HepG2 (cell line): ENCODE results near the gene SENP5. TPM values are rescaled to one million over a fixed set of nuclear protein-coding genes. Genes with fewer than 3 reads are reported as not detected.

ENCODE experiments used
- ATAC-seq: fragments of 200-7000 bp; cut with Tn5 transposase; 3 replicates; pipeline ENCODE4 v1.9.1; 2020; ENCODE audit warnings: mild to moderate bottlenecking, moderate library complexity
- BruUV-seq: library from RNA; stranded (reverse); fragments of 400-500 nt; replicated peaks from 2 replicates; lab custom pipeline; 2021; lab: Mats Ljungman, UMichigan
- CTCF ChIA-PET: fragments of 300-600 bp; formaldehyde crosslinking; extraction: SDS; loops from one replicate; lab custom pipeline; 2021; ENCODE audit warnings: low total read pairs, inconsistent platforms, low intra/inter-chr PET ratio; lab: Yijun Ruan, JAX
- POLR2A ChIA-PET: fragments of 350-600 bp; sonication (Branson Sonifier 250); formaldehyde crosslinking; loops from one replicate; lab custom pipeline; 2020; ENCODE audit warnings: antibody characterized with exemption, inconsistent platforms; lab: Yijun Ruan, JAX
- DNase-seq: peaks from one replicate; pipeline ENCODE4 v3.0.0-alpha.2; 2015; ENCODE audit warnings: low spot score
- FAIRE-seq: peaks from 3 replicates; lab custom pipeline; 2011; peaks lifted over from hg19 to GRCh38; lab: Jason Lieb, UNC
- H2AFZ ChIP-seq: one replicate; pipeline ENCODE4 v1.6.1; 2011; ENCODE audit warnings: low read length, inconsistent platforms
- H3K27ac ChIP-seq: fragments of 300-600 bp; 3 replicates; pipeline ENCODE4 v1.8.0; 2011; ENCODE audit warnings: mixed run types, mild to moderate bottlenecking, mixed read lengths, low read length, inconsistent platforms; ENCODE audit not compliant: insufficient read depth; ENCODE audit errors: extremely low read length
- H3K27me3 ChIP-seq, 2 experiments: fragments of 200-600 bp in 1 of 2; 2 replicates in 1 of 2; 3 replicates in 1 of 2; pipeline versions ENCODE4 v1.6.0 to v1.8.0; 2011; ENCODE audit warnings: low read length in 2 of 2, mild to moderate bottlenecking in 2 of 2, moderate library complexity in 2 of 2, inconsistent platforms in 1 of 2; ENCODE audit not compliant: insufficient read depth in 2 of 2, control insufficient read depth in 1 of 2
- H3K36me3 ChIP-seq, 2 experiments: fragments of 200-600 bp in 1 of 2; replicated peaks in 1 of 2; 2 replicates in 1 of 2; 3 replicates in 1 of 2; pipeline versions ENCODE4 v1.5.1 to v1.8.0; 2011; ENCODE audit warnings: low read length in 2 of 2, inconsistent platforms in 1 of 2; ENCODE audit not compliant: insufficient read depth in 2 of 2, control insufficient read depth in 1 of 2
- H3K4me1 ChIP-seq: 2 replicates; pipeline ENCODE4 v1.5.1; 2012; ENCODE audit warnings: low read length, inconsistent platforms; ENCODE audit not compliant: insufficient read depth
- H3K4me2 ChIP-seq: 2 replicates; pipeline ENCODE4 v1.6.0; 2011; ENCODE audit warnings: low read depth, low read length, inconsistent platforms
- H3K4me3 ChIP-seq, 3 experiments: fragments of 200-600 bp in 1 of 3; sonication (generic), shearing (Covaris generic) in 1 of 3; replicated peaks in 1 of 3; 2 replicates each; pipeline ENCODE4 v1.5.1; 2011 to 2016; ENCODE audit warnings: low read length in 3 of 3, inconsistent platforms in 2 of 3, low read depth in 2 of 3, mild to moderate bottlenecking in 2 of 3, control low read depth in 1 of 3, mixed read lengths in 1 of 3; ENCODE audit not compliant: insufficient read depth in 1 of 3
- H3K79me2 ChIP-seq: one replicate; pipeline ENCODE4 v1.6.1; 2011; ENCODE audit warnings: low read length, inconsistent platforms; ENCODE audit not compliant: insufficient read depth
- H3K9ac ChIP-seq: 2 replicates; pipeline ENCODE4 v1.6.0; 2011; ENCODE audit warnings: mild to moderate bottlenecking, low read depth, low read length, inconsistent platforms; ENCODE audit not compliant: insufficient read depth
- H3K9me3 ChIP-seq: 2 replicates; pipeline ENCODE4 v1.5.1; 2012; ENCODE audit warnings: mild to moderate bottlenecking, low read length
- H4K20me1 ChIP-seq: 2 replicates; pipeline ENCODE4 v1.6.0; 2011; ENCODE audit warnings: inconsistent platforms, mild to moderate bottlenecking, low read length, moderate library complexity; ENCODE audit not compliant: insufficient read depth
- GATA4 ChIP-seq: sonication (generic); IDR thresholded peaks from 2 replicates; pipeline ENCODE4 v1.6.1; 2016; ENCODE audit warnings: antibody characterized with exemption, low read depth, borderline replicate concordance
- GMEB1 ChIP-seq: sonication (generic); formaldehyde crosslinking; IDR thresholded peaks from 2 replicates; pipeline ENCODE4 v1.5.1; 2020; ENCODE audit warnings: missing genetic modification reagents, mild to moderate bottlenecking, borderline replicate concordance
- GTF2F1 ChIP-seq: fragments of 150-350 bp; IDR thresholded peaks from 2 replicates; pipeline ENCODE4 v1.6.1; 2014; ENCODE audit warnings: low read length
- HNF4A ChIP-seq: sonication (generic); formaldehyde crosslinking; IDR thresholded peaks from 2 replicates; pipeline ENCODE4 v1.4.0; 2020; ENCODE audit warnings: missing genetic modification reagents
- MLLT10 ChIP-seq: sonication (generic); formaldehyde crosslinking; IDR thresholded peaks from 2 replicates; pipeline ENCODE4 v1.4.0; 2020; ENCODE audit warnings: missing genetic modification reagents
- NR2C2 ChIP-seq: sonication (generic); formaldehyde crosslinking; IDR thresholded peaks from 2 replicates; pipeline ENCODE4 v1.4.0; 2020; ENCODE audit warnings: missing genetic modification reagents, mild to moderate bottlenecking, moderate library complexity, borderline replicate concordance
- PAXIP1 ChIP-seq: sonication (generic); formaldehyde crosslinking; conservative IDR thresholded peaks from 2 replicates; pipeline ENCODE4 v1.4.0; 2020; ENCODE audit warnings: mild to moderate bottlenecking, missing genetic modification reagents, moderate library complexity
- XRCC5 ChIP-seq: fragments of 200-400 bp; formaldehyde crosslinking; optimal IDR thresholded peaks from 2 replicates; pipeline ENCODE3; 2017; ENCODE audit warnings: mild to moderate bottlenecking, low read length
- ZNF121 ChIP-seq: sonication (generic); formaldehyde crosslinking; IDR thresholded peaks from 2 replicates; pipeline ENCODE4 v1.5.0; 2020; ENCODE audit warnings: mild to moderate bottlenecking, missing genetic modification reagents
- ZNF232 ChIP-seq: sonication (generic); formaldehyde crosslinking; IDR thresholded peaks from 2 replicates; pipeline ENCODE4 v1.4.0; 2020; ENCODE audit warnings: missing genetic modification reagents, borderline replicate concordance
- ZNF891 ChIP-seq: sonication (generic); formaldehyde crosslinking; IDR thresholded peaks from 2 replicates; pipeline ENCODE4 v1.5.0; 2020; ENCODE audit warnings: mild to moderate bottlenecking, missing genetic modification reagents
- WGBS: methylation state at CpG from one replicate; pipeline ENCODE4 v1.1.6; 2017; ENCODE audit warnings: low lambda C conversion rate; 5-methylcytosine and 5-hydroxymethylcytosine counted together
- in situ Hi-C: cut with HindIII; loops from 2 replicates; pipeline ENCODE4 v1.10.0; 2017; ENCODE audit warnings: low pct_unique_long_range_greater_than_20kb; ENCODE audit not compliant: extremely low pct_ligation_motif_present
- intact Hi-C: fragments of 100-400 bp; cut with micrococcal nuclease; formaldehyde crosslinking; loops from one replicate; pipeline ENCODE4 v1.10.0; 2022; ENCODE audit not compliant: unreplicated experiment
- polyA plus RNA-seq, 8 experiments: library from polyadenylated mRNA; depleted of rRNA in 3 of 8; stranded (reverse) in 7 of 8; unstranded in 1 of 8; fragments of >200 nt; fragmentation: Illumina TruSeq in 4 of 8; extraction: Trizol in 4 of 8; gene quantifications; 2 replicates each; pipeline versions ENCODE4 v1.2.1 to v1.2.3, GENCODE V29; 2011 to 2016; ENCODE audit warnings: low read depth in 4 of 8, missing spikeins in 1 of 8, mixed read lengths in 1 of 8; ENCODE audit not compliant: insufficient read depth in 1 of 8
- total RNA-seq, 5 experiments: library from RNA; depleted of rRNA; stranded (reverse); fragments of >200 nt; fragmentation: Illumina TruSeq; extraction: Trizol; gene quantifications; 2 replicates each; pipeline ENCODE4 v1.2.3, GENCODE V29; 2016; ENCODE audit warnings: low read depth in 1 of 5

SENP5 gene
- total and polyA plus RNA-seq, 2 of the 13 experiments (the other 11 are each of a cell fraction or from before 2014, with no cell fraction given) = 17.6 to 30.9 TPM

- FAIRE-seq (no peak), ATAC-seq (no peak), DNase-seq (no peak)
- Histone ChIP-seq H3K27me3 (no peaks in the 10 kb centered on the region), H3K4me3 (no peak overlapping the region), H3K4me1 (peaks cover 10% of the 10 kb centered on the region), H3K79me2 (no peaks in the 10 kb centered on the region), H2AFZ (no peak overlapping the region), H3K9me3 (no peaks in the 10 kb centered on the region), H3K4me2 (no peak overlapping the region), H3K9ac (no peak overlapping the region), H3K27ac (no peak overlapping the region), H3K36me3 (peaks cover 7 to 26% of the 10 kb centered on the region in 2 experiments), H4K20me1 (no peaks in the 10 kb centered on the region)
- TF ChIP-seq NR2C2 = no peak
- no peak for TF ChIP-seq GMEB1 (CRISPR knock-in tag)
- TF ChIP-seq HNF4A (CRISPR knock-in tag) = no peak
- TF ChIP-seq ZNF232 (CRISPR knock-in tag) = no peak
- TF ChIP-seq XRCC5 = no peak
- TF ChIP-seq GTF2F1 = no peak
- no peak for TF ChIP-seq ZNF891 (CRISPR knock-in tag)
- TF ChIP-seq PAXIP1 (CRISPR knock-in tag) = no peak
- TF ChIP-seq GATA4 = no peak
- TF ChIP-seq MLLT10 (CRISPR knock-in tag) = no peak
- no peak for TF ChIP-seq ZNF121 (CRISPR knock-in tag)
- intact Hi-C loops (no loop called here), in situ Hi-C loops (no loop called here)
- WGBS = 68% methylated on average over 2 of the region's 2 CpGs
- BruUV-seq = no TSS peak
- ChIA-PET CTCF (no interaction called here), POLR2A (no interaction called here)
These were observed 53.0 kb downstream of the SENP5 start for GRCh38 chr3:196920733-196921132.
